Liver (tissue), 9 donors: Measurements from ENCODE around the gene BAHCC1. TPM values are rescaled to one million over a fixed set of nuclear protein-coding genes. Genes with fewer than 3 reads are reported as not detected.

ENCODE experiments used
- DNase-seq: peaks from one replicate; pipeline ENCODE4 v3.0.0-alpha.2; 2017; ENCODE audit warnings: low spot score
- H3K27ac ChIP-seq, 2 donors: one replicate each; pipeline ENCODE4 v1.7.0; 2013; ENCODE audit warnings: inconsistent platforms in 2 of 2, low read length in 2 of 2, control low read depth in 1 of 2, low read depth in 1 of 2, mild to moderate bottlenecking in 1 of 2
- H3K27me3 ChIP-seq, 4 donors: one replicate each; pipeline versions ENCODE4 v1.6.1 to v1.7.0; 2013; ENCODE audit warnings: low read length in 3 of 4, inconsistent platforms in 1 of 4, mild to moderate bottlenecking in 1 of 4, moderate library complexity in 1 of 4; ENCODE audit not compliant: control insufficient read depth in 4 of 4, insufficient read depth in 4 of 4
- H3K36me3 ChIP-seq, 4 donors: one replicate each; pipeline versions ENCODE4 v1.6.1 to v1.7.0; 2013; ENCODE audit warnings: low read length in 3 of 4, mild to moderate bottlenecking in 3 of 4, low read depth in 1 of 4, moderate library complexity in 1 of 4; ENCODE audit not compliant: control insufficient read depth in 4 of 4, insufficient read depth in 3 of 4
- H3K4me1 ChIP-seq, 4 donors: one replicate each; pipeline versions ENCODE4 v1.6.1 to v1.7.0; 2013; ENCODE audit warnings: low read length in 3 of 4, mild to moderate bottlenecking in 3 of 4, moderate library complexity in 1 of 4; ENCODE audit not compliant: control insufficient read depth in 4 of 4, insufficient read depth in 4 of 4
- H3K4me3 ChIP-seq, 3 donors: one replicate each; pipeline versions ENCODE4 v1.6.1 to v1.7.0; 2013; ENCODE audit warnings: low read length in 3 of 3, control low read depth in 1 of 3, low read depth in 1 of 3, mild to moderate bottlenecking in 1 of 3
- H3K9ac ChIP-seq, 2 donors: one replicate each; pipeline ENCODE4 v1.7.0; 2013; ENCODE audit warnings: low read length in 2 of 2, mild to moderate bottlenecking in 2 of 2, moderate library complexity in 2 of 2, control low read depth in 1 of 2, low read depth in 1 of 2
- H3K9me3 ChIP-seq, 4 donors: one replicate each; pipeline versions ENCODE4 v1.6.1 to v1.7.0; 2013; ENCODE audit warnings: low read length in 3 of 4; ENCODE audit not compliant: control insufficient read depth in 4 of 4
- FOXA1 ChIP-seq: IDR thresholded peaks from 2 replicates; pipeline ENCODE4 v1.6.1; 2016; ENCODE audit warnings: antibody characterized with exemption
- FOXA2 ChIP-seq: IDR thresholded peaks from 2 replicates; pipeline ENCODE4 v1.6.1; 2016; ENCODE audit warnings: antibody characterized with exemption
- GABPA ChIP-seq, 2 donors: IDR thresholded peaks in 1 of 2; conservative IDR thresholded peaks in 1 of 2; 2 replicates each; pipeline ENCODE4 v1.6.1; 2016; ENCODE audit warnings: antibody characterized with exemption in 2 of 2, mild to moderate bottlenecking in 1 of 2, moderate library complexity in 1 of 2
- HNF4A ChIP-seq, 2 donors: conservative IDR thresholded peaks; 2 replicates each; pipeline ENCODE4 v1.6.1; 2016; ENCODE audit warnings: antibody characterized with exemption in 2 of 2, mild to moderate bottlenecking in 2 of 2
- HNF4G ChIP-seq: IDR thresholded peaks from 2 replicates; pipeline ENCODE4 v1.6.1; 2016; ENCODE audit warnings: antibody characterized with exemption
- JUND ChIP-seq, 2 donors: IDR thresholded peaks; 2 replicates each; pipeline ENCODE4 v1.6.1; 2016; ENCODE audit warnings: antibody characterized with exemption in 2 of 2
- NR2F2 ChIP-seq: IDR thresholded peaks from 2 replicates; pipeline ENCODE4 v1.6.1; 2016; ENCODE audit warnings: antibody characterized with exemption
- RAD21 ChIP-seq, 2 donors: IDR thresholded peaks; 2 replicates each; pipeline ENCODE4 v1.6.1; 2016; ENCODE audit warnings: antibody characterized with exemption in 2 of 2, mild to moderate bottlenecking in 2 of 2
- RXRA ChIP-seq, 2 donors: IDR thresholded peaks; 2 replicates each; pipeline ENCODE4 v1.6.1; 2017 to 2018; ENCODE audit warnings: antibody characterized with exemption in 2 of 2, mild to moderate bottlenecking in 1 of 2
- SP1 ChIP-seq: IDR thresholded peaks from 2 replicates; pipeline ENCODE4 v1.6.1; 2018; ENCODE audit warnings: antibody characterized with exemption, mild to moderate bottlenecking
- WGBS: extraction: QIAGEN DNeasy Blood & Tissue Kit; methylation state at CpG from one replicate; pipeline ENCODE4 v1.1.7; 2013; 5-methylcytosine and 5-hydroxymethylcytosine counted together
- polyA plus RNA-seq, 2 donors: library from polyadenylated mRNA; stranded (reverse) in 1 of 2; unstranded in 1 of 2; fragments of 200-250 nt in 1 of 2; fragments of >200 nt in 1 of 2; fragmentation: Nextera tagmentation in 1 of 2; extraction: Ambion mirVana in 1 of 2; gene quantifications; one replicate each; pipeline versions ENCODE4 v1.2.1 to v1.2.3, GENCODE V29; 2013 to 2015
- total RNA-seq, 2 donors: library from RNA; depleted of rRNA; stranded (reverse); fragments of >200 nt; gene quantifications; one replicate each; pipeline ENCODE4 v1.2.3, GENCODE V29; 2014
- TF ChIP-seq, protein P1 (sequence below): IDR thresholded peaks from 2 replicates; pipeline ENCODE4 v1.6.1; 2016; ENCODE audit warnings: antibody characterized with exemption, mild to moderate bottlenecking
- TF ChIP-seq, protein P2 (sequence below): fragments of 150-350 bp; IDR thresholded peaks from 2 replicates; pipeline ENCODE4 v1.5.1; 2017; ENCODE audit warnings: improper control_type of control experiment, low read depth, low read length; ENCODE audit not compliant: missing input control
- TF ChIP-seq, protein P3 (sequence below): IDR thresholded peaks from 2 replicates; pipeline ENCODE4 v1.6.1; 2016; ENCODE audit warnings: antibody characterized with exemption
- donor health status: healthy.
- donor health status: healthy.
- donor health status: healthy.
- donor health status: healthy.
- donor health status: healthy.

Gene BAHCC1
- total and polyA plus RNA-seq, 4 donors = 0.76 to 3.9 (median 2.5) TPM

DNA sequence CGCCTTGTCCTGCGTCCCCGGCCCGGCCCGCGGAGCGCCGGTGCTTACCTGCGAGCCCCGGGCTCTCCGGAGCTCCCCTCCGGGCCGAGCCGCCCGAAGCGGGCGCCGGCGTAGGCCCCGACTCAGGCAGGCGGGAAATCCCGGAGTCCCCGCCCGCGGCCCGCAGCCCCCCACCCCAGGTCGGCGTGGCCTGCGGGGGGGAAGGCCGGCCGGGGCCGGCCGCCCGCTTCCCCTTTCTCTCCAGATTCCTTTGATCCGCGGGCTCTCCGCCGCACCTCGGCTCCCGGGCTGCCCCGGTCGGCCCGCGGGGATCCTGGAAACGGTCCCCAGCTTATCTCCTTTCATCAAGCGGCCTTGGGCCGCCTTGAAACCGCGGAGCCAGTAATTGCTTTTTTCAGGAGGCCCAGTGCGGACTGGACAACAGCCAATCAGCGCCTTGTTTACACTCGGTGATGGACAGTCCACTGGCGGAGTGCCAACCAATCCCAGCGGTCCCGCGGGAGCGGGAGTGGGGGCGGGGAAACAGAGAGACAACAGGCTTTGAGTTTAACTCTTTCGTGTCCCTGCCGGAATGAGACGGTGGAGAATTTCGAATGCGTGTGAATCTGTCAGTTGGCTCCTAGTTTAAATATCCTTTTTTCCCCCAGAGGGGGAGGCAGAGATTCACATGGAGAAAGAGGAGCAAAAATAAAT lies 1.4 kb upstream of the BAHCC1 start (continued):
- TF ChIP-seq, protein P1, sequence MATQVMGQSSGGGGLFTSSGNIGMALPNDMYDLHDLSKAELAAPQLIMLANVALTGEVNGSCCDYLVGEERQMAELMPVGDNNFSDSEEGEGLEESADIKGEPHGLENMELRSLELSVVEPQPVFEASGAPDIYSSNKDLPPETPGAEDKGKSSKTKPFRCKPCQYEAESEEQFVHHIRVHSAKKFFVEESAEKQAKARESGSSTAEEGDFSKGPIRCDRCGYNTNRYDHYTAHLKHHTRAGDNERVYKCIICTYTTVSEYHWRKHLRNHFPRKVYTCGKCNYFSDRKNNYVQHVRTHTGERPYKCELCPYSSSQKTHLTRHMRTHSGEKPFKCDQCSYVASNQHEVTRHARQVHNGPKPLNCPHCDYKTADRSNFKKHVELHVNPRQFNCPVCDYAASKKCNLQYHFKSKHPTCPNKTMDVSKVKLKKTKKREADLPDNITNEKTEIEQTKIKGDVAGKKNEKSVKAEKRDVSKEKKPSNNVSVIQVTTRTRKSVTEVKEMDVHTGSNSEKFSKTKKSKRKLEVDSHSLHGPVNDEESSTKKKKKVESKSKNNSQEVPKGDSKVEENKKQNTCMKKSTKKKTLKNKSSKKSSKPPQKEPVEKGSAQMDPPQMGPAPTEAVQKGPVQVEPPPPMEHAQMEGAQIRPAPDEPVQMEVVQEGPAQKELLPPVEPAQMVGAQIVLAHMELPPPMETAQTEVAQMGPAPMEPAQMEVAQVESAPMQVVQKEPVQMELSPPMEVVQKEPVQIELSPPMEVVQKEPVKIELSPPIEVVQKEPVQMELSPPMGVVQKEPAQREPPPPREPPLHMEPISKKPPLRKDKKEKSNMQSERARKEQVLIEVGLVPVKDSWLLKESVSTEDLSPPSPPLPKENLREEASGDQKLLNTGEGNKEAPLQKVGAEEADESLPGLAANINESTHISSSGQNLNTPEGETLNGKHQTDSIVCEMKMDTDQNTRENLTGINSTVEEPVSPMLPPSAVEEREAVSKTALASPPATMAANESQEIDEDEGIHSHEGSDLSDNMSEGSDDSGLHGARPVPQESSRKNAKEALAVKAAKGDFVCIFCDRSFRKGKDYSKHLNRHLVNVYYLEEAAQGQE = peak; percentile 93
- TF ChIP-seq FOXA1 (peak; percentile 100), GABPA (IDR thresholded peaks at IDR 0.05 in 1 of 2, conservative IDR thresholded peaks at IDR 0.05 in 1 of 2) (peak in 1 of 2 donors; percentile 10), NR2F2 (peak; percentile 47), RAD21 (IDR thresholded peaks at IDR 0.05) (peak; percentile 53 to 60)
- TF ChIP-seq, protein P2, sequence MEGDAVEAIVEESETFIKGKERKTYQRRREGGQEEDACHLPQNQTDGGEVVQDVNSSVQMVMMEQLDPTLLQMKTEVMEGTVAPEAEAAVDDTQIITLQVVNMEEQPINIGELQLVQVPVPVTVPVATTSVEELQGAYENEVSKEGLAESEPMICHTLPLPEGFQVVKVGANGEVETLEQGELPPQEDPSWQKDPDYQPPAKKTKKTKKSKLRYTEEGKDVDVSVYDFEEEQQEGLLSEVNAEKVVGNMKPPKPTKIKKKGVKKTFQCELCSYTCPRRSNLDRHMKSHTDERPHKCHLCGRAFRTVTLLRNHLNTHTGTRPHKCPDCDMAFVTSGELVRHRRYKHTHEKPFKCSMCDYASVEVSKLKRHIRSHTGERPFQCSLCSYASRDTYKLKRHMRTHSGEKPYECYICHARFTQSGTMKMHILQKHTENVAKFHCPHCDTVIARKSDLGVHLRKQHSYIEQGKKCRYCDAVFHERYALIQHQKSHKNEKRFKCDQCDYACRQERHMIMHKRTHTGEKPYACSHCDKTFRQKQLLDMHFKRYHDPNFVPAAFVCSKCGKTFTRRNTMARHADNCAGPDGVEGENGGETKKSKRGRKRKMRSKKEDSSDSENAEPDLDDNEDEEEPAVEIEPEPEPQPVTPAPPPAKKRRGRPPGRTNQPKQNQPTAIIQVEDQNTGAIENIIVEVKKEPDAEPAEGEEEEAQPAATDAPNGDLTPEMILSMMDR = no peak

DNA sequence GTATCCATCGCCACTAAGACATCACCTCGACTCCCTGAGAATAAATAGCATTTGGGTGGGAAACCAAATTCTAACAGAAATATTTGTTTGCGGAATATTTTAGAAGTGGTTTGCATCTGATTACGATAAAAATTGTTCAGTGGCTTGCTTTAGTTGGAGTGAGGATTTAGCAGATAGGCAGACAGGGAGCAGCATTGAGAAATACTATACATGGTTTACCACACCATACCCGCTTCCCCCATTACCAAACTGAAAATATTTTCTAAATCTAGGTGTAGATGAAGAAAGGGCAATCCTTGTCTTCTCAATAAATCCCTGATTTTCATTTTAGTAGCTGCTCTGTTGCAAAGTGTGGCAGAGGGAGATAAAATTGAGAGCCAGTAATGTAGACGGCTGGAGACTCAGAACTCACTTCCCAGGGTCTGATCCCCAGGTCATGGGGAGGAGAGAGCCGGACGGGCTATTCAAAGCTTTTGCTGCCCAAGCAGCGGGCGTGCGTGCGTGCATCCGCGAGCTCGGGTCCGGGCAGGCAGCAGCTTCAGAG lies 808 bp upstream of the BAHCC1 start:
- DNase-seq = no peak
- 10% methylated on average over 16 of the region's 16 CpGs for WGBS
- no peaks in the 10 kb centered on the region for H3K9me3 ChIP-seq
- peak overlapping the region in 2 of 3 donors; percentile 19 to 21 for H3K4me3 ChIP-seq
- no peaks in the 10 kb centered on the region for H3K36me3 ChIP-seq
- no peaks in the 10 kb centered on the region for H3K27me3 ChIP-seq
- peak overlapping the region; percentile 75 to 80 for H3K27ac ChIP-seq
- TF ChIP-seq FOXA2 (no peak), SP1 (no peak)
- peaks cover 15 to 55% (median 30%) of the 10 kb centered on the region in 4 donors for H3K4me1 ChIP-seq
- H3K9ac ChIP-seq = peak overlapping the region; percentile 53 to 74

DNA sequence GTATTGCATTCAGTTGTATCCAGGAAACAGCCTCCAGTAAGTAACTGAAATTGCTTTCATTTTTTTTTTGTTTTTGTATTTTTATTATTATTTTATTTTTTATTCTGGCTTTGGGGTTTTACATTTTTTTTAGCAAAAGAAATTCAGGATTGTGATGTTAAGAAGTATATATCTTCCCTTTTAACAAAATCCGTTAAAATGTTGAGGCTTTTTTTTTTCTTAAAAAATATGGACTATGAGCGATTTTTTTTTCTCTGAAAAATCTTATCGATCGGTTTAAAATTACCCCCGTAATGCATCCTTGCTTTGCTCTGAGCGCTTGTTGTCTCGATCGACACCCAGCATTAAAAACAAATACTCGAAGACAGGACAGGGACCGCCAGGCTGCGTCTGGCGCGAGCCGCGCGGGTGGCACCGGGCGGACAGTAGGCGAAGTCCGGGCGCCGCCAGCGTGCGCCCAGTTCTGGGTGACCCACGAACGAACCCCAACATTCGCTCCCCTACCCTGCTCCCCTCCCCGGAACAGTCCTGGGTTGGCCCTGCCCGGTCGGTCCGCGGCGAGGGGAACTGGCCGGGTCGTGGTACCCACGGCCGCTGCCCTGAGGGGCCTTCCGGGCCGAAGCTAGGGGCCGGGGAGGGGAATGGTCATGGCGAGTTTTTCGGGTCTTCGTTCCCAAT lies 482 bp downstream of the BAHCC1 start:
- Histone ChIP-seq H3K27me3 (no peaks in the 10 kb centered on the region), H3K4me1 (peaks cover 15 to 53% (median 30%) of the 10 kb centered on the region in 4 donors), H3K4me3 (peak overlapping the region; percentile 60 to 64 (median 63)), H3K9ac (peak overlapping the region; percentile 72 to 93), H3K9me3 (no peaks in the 10 kb centered on the region), H3K27ac (peak overlapping the region; percentile 76 to 92), H3K36me3 (no peaks in the 10 kb centered on the region)
- WGBS = under 1% methylated on average over 43 of the region's 43 CpGs
- DNase-seq = no peak
- TF ChIP-seq, protein P3, sequence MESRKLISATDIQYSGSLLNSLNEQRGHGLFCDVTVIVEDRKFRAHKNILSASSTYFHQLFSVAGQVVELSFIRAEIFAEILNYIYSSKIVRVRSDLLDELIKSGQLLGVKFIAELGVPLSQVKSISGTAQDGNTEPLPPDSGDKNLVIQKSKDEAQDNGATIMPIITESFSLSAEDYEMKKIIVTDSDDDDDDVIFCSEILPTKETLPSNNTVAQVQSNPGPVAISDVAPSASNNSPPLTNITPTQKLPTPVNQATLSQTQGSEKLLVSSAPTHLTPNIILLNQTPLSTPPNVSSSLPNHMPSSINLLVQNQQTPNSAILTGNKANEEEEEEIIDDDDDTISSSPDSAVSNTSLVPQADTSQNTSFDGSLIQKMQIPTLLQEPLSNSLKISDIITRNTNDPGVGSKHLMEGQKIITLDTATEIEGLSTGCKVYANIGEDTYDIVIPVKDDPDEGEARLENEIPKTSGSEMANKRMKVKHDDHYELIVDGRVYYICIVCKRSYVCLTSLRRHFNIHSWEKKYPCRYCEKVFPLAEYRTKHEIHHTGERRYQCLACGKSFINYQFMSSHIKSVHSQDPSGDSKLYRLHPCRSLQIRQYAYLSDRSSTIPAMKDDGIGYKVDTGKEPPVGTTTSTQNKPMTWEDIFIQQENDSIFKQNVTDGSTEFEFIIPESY = no peak
- TF ChIP-seq, protein P2 = no peak
- TF ChIP-seq HNF4G (no peak), JUND (IDR thresholded peaks at IDR 0.05) (no peak), RAD21 (IDR thresholded peaks at IDR 0.05) (no peak), HNF4A (conservative IDR thresholded peaks at IDR 0.05) (no peak), RXRA (IDR thresholded peaks at IDR 0.05) (no peak)
